WI38 (cell line): ENCODE data around the gene SLC26A11.
A peak's percentile ranks its signal among the peaks of the same experiment; 100 is the strongest.

Experiments
- H3K4me3 ChIP-seq: 2 replicates; pipeline ENCODE4 v1.5.1; 2011; ENCODE audit warnings: low read depth, mild to moderate bottlenecking, control low read depth, low read length
- CTCF ChIP-seq: IDR thresholded peaks from 2 replicates; pipeline ENCODE4 v1.5.1; 2012; ENCODE audit warnings: low read depth, mild to moderate bottlenecking, control low read depth, low read length

SLC26A11 gene

GRCh38 chr17:80187515-80187941, 32.7 kb upstream of the SLC26A11 start:
- H3K4me3 ChIP-seq, result peak overlapping the region; percentile 48
- no peak for TF ChIP-seq CTCF

GRCh38 chr17:80189611-80190010, 30.6 kb upstream of the SLC26A11 start:
- no peak for TF ChIP-seq CTCF
- no peak overlapping the region for H3K4me3 ChIP-seq

GRCh38 chr17:80190716-80191115, 29.5 kb upstream of the SLC26A11 start:
- no peak overlapping the region for H3K4me3 ChIP-seq
- no peak for TF ChIP-seq CTCF

GRCh38 chr17:80191192-80191591, 29.0 kb upstream of the SLC26A11 start:
- TF ChIP-seq CTCF, result no peak
- no peak overlapping the region for H3K4me3 ChIP-seq

- TF ChIP-seq CTCF, result no peak
- no peak overlapping the region for H3K4me3 ChIP-seq
Observed at GRCh38 chr17:80191865-80192661, 28.2 kb upstream of the SLC26A11 start.

- H3K4me3 ChIP-seq, result no peak overlapping the region
- TF ChIP-seq CTCF, result no peak
Observed at GRCh38 chr17:80195141-80195540, 25.1 kb upstream of the SLC26A11 start.

- H3K4me3 ChIP-seq, result no peak overlapping the region
- TF ChIP-seq CTCF, result peak; percentile 80
Observed at GRCh38 chr17:80195671-80196529, 24.3 kb upstream of the SLC26A11 start.
